ENCODE measurements around the gene MESD.

DNA sequence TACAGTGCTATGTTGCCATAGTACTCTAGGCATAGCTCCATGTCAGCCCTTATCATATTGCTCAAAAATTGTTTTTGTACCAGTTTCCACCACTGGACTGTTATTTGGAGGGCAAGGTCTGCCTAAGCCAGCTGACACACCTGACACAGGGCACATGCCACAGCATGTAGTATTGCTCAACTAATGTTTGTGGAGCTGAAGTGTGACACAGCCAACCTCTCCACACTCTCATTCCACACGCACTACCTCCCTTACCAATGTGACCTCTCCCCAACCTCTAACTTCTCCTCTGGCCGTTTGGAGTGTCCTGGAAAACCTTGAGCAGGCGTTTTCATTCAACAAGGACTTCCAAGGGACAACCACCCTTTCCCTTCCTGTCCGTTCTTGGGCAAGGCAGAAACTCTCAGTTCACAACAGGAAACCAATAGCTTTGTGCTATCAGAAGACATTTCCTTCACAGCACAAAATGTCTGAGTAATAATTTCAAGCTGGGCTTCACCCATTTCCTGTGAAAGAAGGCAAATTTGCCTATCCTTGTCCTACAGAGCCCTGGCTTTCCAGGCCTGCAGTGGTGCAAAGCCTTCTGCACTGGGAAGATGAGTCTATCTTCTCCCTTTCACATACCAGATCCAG is 49.5 kb upstream of the MESD start:
- TF ChIP-seq, protein P1, sequence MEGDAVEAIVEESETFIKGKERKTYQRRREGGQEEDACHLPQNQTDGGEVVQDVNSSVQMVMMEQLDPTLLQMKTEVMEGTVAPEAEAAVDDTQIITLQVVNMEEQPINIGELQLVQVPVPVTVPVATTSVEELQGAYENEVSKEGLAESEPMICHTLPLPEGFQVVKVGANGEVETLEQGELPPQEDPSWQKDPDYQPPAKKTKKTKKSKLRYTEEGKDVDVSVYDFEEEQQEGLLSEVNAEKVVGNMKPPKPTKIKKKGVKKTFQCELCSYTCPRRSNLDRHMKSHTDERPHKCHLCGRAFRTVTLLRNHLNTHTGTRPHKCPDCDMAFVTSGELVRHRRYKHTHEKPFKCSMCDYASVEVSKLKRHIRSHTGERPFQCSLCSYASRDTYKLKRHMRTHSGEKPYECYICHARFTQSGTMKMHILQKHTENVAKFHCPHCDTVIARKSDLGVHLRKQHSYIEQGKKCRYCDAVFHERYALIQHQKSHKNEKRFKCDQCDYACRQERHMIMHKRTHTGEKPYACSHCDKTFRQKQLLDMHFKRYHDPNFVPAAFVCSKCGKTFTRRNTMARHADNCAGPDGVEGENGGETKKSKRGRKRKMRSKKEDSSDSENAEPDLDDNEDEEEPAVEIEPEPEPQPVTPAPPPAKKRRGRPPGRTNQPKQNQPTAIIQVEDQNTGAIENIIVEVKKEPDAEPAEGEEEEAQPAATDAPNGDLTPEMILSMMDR (IDR thresholded peaks at IDR 0.05 in 4 of 5, conservative IDR thresholded peaks at IDR 0.05 in 1 of 5), result no peak
- TF ChIP-seq POLR2A (IDR thresholded peaks at IDR 0.05), result no peak

Data from gastrocnemius medialis (tissue), 4 donors.